HTR-8/SVneo (cell line): Measurements from ENCODE around the gene MAGI1.
"Not testable (repeated sequence)": the region's sequence is repeated elsewhere in the genome, so short reads cannot be mapped to it uniquely, and the experiment has no call there.

ENCODE experiments used
- DNase-seq: peaks from one replicate; pipeline ENCODE4 v3.0.0; 2011; ENCODE audit warnings: low spot score, mixed read lengths; ENCODE audit not compliant: insufficient read length
- FAIRE-seq: peaks from 2 replicates; lab custom pipeline; 2011; peaks lifted over from hg19 to GRCh38; lab: Jason Lieb, UNC

The MAGI1 gene

DNA sequence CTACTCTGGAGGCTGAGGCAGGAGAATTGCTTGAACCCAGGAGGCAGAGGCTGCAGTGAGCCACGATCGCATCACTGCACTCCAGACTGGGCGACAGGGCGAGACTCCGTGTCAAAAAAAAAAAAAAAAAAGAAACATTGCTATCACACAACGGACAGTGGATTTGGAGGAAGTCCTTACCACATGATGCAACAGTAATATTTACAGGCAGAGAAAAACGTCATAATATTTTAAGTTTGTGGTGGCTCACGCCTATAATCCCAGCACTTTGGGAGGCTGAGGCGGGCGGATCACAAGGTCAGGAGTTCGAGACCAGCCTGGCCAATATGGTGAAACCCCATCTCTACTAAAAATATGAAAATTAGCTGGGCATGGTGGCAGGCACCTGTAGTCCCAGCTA, 473.0 kb downstream of the MAGI1 start:
- not testable (repeated sequence) for FAIRE-seq, DNase-seq

DNA sequence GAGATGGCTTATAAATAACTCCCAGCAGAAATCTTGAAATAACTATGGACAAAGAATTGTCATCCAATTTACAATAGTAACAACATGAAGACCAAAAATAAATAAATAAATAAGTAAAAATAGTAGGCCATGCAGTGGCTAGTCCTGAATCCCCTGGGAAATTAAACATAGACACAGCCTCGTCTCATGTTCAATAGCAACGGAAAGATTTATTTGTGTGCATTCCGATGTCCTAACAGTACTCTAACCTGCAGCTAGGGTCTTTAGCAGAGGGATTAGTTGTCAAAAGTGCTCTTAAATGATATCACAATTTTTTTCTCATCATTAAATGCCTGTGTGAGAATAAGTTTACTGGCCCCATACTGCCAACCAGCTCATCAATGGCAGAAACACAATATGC, 474.2 kb downstream of the MAGI1 start:
- FAIRE-seq, result no peak
- no peak for DNase-seq

DNA sequence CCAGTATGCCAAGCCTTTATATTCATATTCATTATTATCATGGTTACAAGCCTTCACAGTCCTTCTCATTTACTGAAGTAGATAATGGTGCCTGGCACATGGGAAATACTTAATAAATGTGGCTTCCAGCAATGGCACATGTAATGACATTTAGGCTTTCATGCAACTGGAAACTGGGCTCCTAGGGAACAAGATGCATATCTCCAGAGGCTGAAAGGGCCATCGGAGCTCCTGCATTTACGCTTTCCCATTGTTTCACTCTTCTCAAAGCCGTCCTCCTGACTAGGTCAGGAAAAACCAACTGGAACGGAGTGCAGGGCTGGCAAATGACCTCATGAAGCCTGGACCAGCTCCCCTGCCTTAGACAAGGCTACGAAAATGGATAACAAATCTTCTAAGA, 474.9 kb downstream of the MAGI1 start:
- DNase-seq (no peak), FAIRE-seq (no peak)

DNA sequence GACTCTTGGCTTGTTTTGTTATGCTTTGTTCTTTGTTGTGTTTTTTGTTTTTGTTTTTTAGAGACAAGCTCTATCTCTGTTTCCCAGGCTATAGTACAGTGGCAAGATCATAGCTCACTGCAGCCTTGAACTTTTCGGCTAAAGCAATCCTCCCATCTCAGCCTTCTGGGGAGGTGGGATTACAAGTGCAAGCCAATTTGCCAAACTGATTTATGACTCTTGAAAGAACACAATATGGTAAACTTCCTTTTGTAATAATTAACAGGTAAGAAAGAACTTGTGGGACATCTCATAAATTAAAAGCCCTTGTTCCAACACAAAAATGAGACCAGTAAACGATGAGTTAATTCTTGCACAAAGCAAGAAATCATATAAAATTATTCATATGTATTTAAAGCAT, 476.3 kb downstream of the MAGI1 start:
- FAIRE-seq (no peak), DNase-seq (no peak)

DNA sequence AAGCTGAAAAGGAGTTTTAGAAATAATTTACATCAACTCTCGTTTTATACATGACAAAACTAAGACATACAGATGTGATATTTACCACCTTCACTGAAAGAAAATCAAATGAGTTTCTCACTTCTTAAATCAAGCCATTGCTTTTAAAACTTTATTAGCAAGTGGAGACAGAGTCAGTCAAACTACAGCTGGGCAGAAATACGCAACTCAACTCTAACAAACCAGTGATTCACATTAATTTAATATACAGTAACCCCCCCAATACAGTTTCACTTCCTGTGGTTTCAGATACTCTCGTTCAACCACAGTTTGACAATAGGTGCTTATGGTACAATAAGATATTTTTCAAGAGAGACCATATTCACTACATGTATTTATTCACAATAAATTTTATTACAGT, 477.1 kb downstream of the MAGI1 start:
- FAIRE-seq (no peak), DNase-seq (no peak)

DNA sequence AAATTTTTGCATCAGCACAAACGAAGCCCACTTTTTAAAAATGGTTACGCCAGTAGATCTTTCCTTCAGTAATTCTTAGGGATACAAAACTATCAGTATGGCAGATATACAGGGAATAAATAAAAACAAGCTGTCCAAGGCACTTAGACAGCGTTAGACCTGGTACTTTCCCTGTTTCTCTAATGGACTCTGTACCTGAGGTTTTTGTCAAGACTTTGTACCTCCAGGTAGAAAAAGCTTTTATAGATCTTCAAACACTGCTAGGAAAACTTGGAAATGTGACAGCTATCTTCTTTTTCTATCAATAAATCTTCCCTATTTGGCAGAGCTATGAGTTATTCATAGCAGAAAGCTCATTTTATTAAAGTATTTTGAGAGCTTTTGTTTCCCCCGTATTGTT, 477.8 kb downstream of the MAGI1 start:
- no peak for DNase-seq
- no peak for FAIRE-seq

DNA sequence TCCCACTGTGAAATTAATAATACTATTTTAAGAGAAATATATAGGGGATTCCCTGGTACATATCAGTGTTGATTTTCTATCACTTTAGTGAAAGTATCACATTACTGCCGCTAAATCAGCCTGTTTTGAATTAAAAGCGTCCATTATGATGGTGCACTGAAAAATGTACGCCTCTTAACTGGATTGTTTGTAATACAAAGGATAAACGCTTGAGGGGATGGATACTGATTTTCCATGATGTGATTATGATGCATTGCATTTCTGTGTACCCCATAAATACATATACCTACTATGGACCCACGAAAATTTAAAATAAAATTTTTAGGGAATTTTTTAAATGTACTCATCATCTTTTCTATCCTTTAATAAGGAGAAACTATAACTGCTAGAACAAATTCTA, 478.6 kb downstream of the MAGI1 start:
- no peak for FAIRE-seq

DNA sequence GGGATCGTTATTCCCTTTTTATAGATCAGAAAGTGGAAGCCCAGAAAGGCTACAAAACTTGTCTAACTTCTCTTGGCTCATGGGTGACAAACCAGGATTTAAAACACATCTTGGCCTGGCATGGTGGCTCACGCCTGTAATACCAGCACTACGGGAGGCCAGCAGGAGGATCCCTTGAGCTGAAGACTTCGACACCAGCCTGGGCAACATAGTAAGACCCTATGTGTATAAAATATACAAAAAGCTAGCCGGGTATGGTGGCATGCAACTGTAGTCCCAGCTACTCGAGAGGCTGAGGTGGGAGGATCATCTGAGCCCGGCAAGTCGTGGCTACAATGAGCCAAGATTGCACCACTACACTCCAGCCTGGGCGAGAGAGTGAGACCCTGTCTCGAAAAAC, 479.1 kb downstream of the MAGI1 start:
- no peak for DNase-seq
- FAIRE-seq, result no peak

More for the DNA sequence above, 478.6 kb downstream of the MAGI1 start:
- DNase-seq, result no peak

DNA sequence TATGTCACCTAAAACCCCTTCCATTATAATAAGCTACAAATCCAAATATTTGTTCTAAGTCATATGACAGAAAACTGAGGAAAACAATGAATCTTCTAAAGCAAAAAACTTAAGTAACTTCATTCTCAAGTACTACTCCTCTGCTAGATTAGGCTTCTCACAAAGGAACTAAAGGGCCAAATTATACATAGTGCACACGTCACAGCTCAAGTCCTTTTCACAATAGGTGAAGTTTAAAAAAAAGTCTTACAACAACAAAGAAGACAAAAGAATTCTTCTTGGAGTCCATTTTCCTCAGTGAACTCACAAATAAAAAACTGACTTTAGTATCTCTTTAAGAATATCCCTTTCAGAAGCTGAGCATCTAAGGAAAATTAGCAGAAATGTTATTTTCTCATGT, 479.9 kb downstream of the MAGI1 start:
- DNase-seq (no peak), FAIRE-seq (no peak)

DNA sequence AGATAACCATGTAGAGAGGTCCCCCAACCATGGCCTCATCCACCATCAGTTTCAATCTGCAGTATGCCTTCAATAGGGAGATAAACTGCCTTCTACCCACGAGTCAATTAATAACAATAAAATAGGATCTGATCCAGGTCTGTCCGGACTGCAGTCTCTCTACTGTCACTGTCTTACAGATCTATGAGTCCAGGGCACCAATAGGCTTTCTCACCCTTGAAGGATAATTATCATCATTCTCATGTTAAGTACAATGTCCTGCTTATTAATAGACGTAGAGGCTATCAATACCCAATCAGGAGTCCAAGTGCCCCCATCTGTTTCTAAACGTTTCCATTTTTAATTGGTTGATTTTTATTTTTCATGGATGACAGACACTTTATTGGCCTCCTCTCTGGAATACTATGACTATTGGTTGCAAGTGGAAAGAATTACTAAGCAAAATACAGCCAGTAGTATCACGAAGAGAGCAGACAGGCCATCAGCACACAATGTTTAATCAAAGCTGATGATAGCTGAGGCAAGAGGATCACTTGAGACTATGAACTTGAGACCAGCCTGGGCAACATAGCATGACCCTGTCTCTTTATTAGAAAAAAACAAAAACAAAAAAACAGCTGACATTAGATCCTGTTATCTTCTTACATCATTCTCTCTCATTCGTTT, 480.7 kb downstream of the MAGI1 start:
- DNase-seq (no peak), FAIRE-seq (no peak)

DNA sequence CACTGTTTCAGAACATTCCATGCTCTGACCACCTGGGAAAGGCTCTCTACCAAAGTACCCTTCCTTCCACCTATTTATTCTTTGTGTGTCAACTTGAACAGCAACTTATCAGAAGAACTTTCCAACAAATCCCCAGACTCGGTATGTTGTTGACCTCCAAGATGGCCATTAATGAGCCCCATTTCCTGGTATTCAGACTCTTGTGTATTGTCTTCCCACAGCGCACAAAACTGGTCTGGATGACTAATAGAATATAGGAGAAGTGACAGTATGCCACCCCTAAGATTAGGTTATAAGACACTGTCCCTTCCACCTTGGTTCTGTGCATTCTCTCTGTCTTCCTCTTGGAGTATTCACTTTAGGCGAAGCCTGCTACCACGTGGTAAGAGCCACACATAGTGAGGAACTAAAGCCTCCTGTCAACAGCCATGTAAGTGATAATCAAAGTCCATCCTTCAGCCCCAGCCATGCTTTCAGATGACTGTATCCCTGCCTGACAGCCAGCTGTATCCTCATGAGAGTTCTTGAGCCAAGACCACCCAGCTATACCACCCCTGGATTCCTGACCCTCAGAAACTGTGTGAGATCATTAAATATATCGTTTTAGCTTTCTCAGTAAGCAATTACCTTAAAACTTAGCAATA, 481.7 kb downstream of the MAGI1 start:
- no peak for FAIRE-seq

DNA sequence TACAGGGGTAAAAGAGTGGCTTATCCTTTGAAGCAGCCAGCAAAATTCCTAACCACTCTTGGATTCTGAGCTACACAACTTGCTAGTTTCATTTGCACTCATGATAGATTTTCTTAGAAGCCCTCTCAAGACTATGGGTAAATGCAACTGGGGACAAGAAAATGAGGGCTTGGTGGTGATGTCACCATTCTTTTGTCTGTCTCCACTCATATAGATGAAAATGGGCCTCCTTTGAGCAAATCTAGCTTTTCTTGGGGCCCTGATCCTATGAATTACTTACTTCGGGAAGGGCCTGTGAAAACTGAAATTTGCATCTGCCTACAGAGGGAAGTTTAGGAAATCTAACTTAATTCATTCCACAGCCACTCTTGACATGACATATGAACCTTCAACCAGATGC, 486.3 kb downstream of the MAGI1 start:
- FAIRE-seq (no peak), DNase-seq (no peak)

More for the DNA sequence above, 481.7 kb downstream of the MAGI1 start:
- DNase-seq, result no peak

DNA sequence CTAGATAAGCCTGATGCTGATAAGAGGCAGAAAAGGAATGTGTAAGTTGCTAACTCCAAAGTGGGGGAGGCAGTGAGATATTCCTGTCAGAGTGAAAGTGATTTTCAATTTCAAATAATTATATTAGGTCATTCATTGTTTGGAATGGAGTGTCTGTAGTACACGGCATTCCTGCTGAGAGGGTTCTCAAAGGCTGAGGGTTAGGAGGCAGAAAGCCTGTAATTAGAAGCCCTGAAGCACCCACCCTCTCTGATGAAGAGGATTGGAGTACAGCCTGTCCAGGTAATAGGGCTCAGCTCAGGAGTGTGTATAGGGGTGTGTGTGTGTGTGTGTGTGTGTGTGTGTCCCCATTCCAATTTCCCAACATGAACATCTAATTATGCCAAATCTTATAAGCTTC, 486.8 kb downstream of the MAGI1 start:
- DNase-seq, result no peak
- no peak for FAIRE-seq

DNA sequence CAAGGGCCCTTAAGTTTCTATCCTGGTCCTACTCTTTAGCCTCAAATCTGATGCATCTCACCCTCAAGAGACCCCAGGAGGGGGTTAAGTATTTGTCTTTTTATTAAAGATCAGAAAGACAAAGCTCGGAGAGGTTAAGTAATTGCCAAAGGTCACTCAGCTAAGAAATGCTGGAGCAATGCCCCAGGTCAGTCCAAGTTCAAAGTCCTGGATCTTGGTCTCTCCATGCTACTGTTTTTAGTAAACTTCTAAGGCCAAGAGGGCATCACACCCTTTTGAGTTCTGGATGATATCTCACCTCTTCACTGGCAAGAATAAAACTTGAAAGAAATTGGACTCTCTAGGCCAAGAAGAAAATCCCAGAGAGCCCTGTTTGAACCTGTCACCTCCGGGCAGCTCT, 488.6 kb downstream of the MAGI1 start:
- DNase-seq, result no peak
- no peak for FAIRE-seq

DNA sequence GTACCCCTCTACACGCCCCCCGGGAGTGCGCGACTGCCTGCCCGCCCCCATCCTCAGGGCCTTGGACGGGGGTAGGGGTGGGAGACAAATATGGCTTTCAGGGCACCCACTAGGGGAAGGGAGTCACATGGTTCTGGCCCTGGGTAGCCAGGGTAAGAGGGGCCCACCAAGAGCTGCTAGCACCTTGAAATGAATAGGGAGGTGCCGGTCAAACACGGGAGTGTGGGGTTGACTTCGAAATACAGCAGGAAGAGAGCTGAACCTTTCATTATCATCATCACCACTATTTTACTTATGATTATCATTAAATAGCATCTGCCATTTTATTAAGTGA, 489.1 kb downstream of the MAGI1 start:
- FAIRE-seq, result no peak

DNA sequence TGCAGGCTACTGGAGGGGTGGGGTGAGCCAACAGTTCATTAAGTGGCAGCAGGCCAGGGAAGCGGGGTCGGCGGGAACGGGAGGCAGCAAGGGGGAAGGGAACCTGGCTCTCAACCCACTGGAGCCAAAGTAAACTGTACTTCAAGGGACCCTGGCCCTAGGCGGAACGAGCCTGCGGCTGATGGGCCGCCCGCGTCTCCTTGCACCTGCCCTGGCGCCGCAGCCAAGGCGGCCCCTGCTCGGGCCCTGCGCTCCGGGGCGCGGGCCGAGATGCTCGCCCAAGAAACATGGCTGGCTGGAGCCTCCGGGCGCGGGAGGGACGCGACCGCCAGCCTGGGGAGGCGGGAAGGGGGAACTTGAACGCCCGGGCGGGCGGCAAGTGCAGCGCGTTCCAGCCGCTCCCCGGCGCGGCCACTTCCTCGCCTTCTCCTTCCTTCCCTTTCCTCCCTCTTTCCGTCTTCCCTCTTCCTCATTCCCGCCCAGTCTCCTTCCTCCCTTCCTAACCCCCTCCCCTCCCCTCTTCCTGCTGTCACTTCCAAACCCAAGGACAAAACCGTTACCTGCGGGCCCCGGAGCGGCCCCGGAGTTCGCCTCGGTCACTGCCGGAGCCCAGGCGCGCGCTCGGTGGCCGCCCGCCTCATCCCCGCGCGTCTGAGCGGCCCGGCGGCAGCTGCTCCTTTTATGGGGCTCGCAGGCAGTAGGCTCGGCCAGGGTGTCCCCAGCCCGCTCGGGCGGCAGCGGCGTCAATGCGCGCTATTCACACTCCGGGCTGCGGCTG, 489.7 kb downstream of the MAGI1 start:
- FAIRE-seq (no peak), DNase-seq (no peak)

More for the DNA sequence above, 489.1 kb downstream of the MAGI1 start:
- DNase-seq, result no peak

DNA sequence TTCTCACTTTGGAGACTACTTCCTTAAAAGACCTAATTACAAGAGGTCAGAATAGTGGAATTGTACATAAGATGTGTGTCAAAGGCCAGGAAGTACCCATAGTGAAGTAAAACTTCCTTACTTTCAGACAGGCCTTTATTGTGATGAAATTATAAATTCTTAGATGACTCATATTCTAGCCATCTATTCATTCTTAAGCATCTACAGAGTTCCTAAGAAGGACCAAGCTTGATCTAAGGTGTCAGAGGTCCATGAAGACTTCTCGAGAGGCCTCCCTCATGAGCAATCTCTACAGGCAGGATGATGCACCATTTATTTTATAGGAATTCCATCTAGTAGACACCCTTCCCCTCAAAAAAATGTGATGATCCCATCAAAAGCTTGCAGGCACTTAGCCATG, 493.3 kb downstream of the MAGI1 start:
- DNase-seq (no peak), FAIRE-seq (no peak)

DNA sequence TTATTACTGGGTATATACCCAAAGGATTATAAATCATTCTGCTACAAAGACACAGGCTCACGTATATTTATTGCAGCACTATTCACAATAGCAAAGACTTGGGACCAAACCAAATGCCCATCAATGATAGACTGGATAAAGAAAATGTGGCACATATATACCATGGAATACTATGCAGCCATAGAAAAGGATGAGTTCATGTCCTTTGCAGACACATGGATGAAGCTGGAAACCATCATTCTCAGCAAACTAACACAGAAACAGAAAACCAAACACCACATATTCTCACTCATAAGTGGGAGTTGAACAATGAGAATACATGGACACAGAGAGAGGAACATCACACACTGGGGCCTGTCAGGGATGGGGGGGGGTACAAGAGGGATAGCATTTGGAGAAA, 495.3 kb downstream of the MAGI1 start:
- FAIRE-seq, result not testable (repeated sequence)

DNA sequence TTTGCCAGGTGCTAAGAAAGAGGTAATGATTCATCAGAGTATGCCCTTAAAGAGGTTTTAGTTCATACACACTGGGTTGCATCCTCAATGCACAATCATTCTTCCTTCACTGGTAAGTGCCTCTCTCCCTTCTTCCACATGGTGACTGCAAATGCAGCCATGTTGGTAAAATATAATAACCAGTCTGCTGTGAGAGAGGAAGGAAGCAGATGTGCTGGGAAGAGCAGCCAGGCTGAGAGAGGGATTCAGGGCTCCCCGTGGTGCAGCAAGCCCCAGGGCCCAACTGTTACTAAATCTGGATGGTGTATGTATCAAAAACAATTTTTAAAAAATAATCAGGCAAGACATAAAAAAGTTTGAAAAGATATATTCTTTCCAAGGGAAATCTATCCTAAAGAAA, 498.1 kb downstream of the MAGI1 start:
- FAIRE-seq, result no peak
- no peak for DNase-seq

More for the DNA sequence above, 495.3 kb downstream of the MAGI1 start:
- not testable (repeated sequence) for DNase-seq

DNA sequence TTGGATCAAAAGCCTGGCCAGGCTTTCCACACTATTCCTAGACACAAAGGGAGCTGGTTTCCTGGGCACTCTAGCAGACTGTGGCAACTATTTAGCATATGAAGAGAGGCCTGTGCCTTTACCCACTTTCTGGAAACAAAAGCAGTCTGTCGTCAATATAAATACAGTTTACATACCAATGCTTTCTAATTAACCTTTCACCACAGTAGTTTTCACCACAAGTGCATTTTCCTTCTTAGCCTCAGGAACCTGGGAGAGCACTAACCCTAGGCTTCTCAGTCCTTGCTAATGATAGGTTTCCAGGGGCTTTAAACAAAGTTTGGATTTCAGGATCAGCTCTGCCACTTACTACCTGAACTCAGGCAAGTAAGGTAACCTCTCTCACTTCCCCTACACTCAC, 499.1 kb downstream of the MAGI1 start:
- FAIRE-seq (no peak), DNase-seq (no peak)

DNA sequence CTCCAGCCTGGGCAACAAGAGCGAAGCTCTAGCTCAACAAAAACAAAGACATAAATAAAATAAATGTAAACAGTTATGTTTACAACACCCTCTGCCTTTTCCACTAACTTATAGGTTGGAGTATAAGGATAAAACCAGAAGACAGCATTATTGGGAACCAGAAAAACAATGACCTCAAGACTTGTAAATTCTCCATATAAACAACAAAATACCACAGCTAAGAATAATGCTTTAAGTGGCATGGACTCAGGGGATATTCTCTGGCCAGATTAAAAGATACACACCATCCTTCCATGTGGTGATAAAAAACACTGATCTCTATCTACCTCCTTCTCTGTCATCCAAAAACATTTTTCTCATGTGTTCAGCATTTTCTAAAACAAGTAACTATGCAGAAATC, 500.6 kb downstream of the MAGI1 start:
- DNase-seq, result no peak
- no peak for FAIRE-seq
